Measurements from ENCODE around the gene HOXA7.

Gene HOXA7

GRCh38 chr7:27193335-27194001 lies 37.0 kb upstream of the HOXA7 start:
- DNase-seq (ENCODE audit: low read depth), result no peak

GRCh38 chr7:27192546-27193334 lies 36.3 kb upstream of the HOXA7 start:
- no peak for DNase-seq (ENCODE audit: low read depth)

- DNase-seq (ENCODE audit: low read depth), result no peak
Measured at GRCh38 chr7:27191833-27192545, 35.5 kb upstream of the HOXA7 start.

- DNase-seq (ENCODE audit: low read depth), result no peak
Measured at GRCh38 chr7:27191161-27191731, 34.8 kb upstream of the HOXA7 start.

GRCh38 chr7:27189997-27190748 lies 33.7 kb upstream of the HOXA7 start:
- DNase-seq (ENCODE audit: low read depth), result no peak

- no peak for DNase-seq (ENCODE audit: low read depth)
Measured at GRCh38 chr7:27189295-27189996, 33.0 kb upstream of the HOXA7 start.

GRCh38 chr7:27188386-27189294 lies 32.2 kb upstream of the HOXA7 start:
- no peak for DNase-seq (ENCODE audit: low read depth)

- DNase-seq (ENCODE audit: low read depth), result no peak
Measured at GRCh38 chr7:27187475-27188385, 31.3 kb upstream of the HOXA7 start.

GRCh38 chr7:27186668-27187474 lies 30.4 kb upstream of the HOXA7 start:
- no peak for DNase-seq (ENCODE audit: low read depth)

GRCh38 chr7:27185854-27186667 lies 29.6 kb upstream of the HOXA7 start:
- no peak for DNase-seq (ENCODE audit: low read depth)

- DNase-seq (ENCODE audit: low read depth), result no peak
Measured at GRCh38 chr7:27185013-27185853, 28.8 kb upstream of the HOXA7 start, which contains the start of gene HOXA11. TSS of gene HOXA11 (minus strand) at chr7:27185232. CDS start at chr7:27185144, 88 bp downstream.

GRCh38 chr7:27184337-27185012 lies 28.0 kb upstream of the HOXA7 start:
- DNase-seq (ENCODE audit: low read depth), result no peak

- no peak for DNase-seq (ENCODE audit: low read depth)
Measured at GRCh38 chr7:27183682-27184336, 27.3 kb upstream of the HOXA7 start.

GRCh38 chr7:27182861-27183681 lies 26.6 kb upstream of the HOXA7 start:
- DNase-seq (ENCODE audit: low read depth), result no peak

Measured in HS-5 (cell line).